ENCODE data around the gene BICC1.

BICC1 gene

GRCh38 chr10:58608826-58609531 lies 96.3 kb downstream of the BICC1 start:
- DNase-seq, result no peak

DNA sequence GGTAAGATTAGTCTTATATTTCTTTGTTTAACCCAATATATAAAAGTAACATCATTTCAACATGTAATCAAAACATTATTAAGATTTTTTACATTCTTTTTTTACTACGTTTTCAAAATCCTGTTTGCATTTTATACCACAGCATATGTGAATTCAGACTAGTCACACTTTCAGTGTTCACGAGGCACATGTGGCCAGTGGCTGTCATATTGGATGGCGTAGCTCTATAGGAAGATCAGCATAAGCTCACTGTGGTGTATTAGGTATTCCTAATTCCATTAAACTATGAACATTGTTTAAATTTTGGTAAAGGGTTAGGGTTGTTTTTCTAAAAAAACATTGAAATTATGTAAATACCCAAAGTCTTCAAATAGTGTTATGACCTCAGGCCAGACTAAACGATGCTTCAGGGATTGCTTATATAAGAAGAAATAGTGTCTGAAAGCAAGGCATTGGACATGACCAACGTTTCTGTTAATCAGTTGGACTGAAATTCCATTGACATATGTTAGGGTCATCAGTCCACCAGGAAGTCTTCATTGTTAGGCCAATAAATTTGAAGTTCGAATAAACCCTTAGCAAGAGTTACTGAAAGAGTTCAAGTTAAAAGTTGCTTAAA lies 97.0 kb downstream of the BICC1 start:
- no peak for DNase-seq

GRCh38 chr10:58615237-58615935 lies 102.7 kb downstream of the BICC1 start:
- no peak for DNase-seq

DNA sequence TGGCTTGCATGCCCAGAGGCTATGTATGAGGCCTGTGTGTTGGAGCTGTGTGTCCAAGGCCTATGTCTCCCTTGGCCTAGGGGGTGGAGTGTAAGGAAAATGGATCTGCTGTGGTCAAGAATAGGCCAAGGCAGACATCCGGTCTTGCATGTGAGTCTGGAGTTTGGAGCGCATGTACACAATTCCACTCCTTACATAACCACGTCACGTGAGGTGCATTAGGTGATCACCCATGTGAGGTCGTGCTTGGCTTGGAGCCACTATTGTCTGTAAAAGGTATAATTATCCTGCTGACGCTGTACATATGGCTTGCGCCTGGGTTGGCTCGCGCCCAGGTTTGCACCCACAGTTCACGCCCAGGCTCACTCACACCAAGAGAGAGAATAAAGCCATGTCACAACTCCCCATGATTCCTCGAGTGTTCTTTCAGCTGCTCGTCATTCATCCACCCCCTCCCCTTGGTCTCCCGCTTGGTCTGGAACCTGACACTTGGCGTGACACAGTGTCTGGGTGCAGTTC lies 105.5 kb downstream of the BICC1 start:
- DNase-seq, result peak in 1 of 2 experiments; percentile 5

- DNase-seq, result no peak
Observed at GRCh38 chr10:58621379-58622077, 108.9 kb downstream of the BICC1 start.

DNA sequence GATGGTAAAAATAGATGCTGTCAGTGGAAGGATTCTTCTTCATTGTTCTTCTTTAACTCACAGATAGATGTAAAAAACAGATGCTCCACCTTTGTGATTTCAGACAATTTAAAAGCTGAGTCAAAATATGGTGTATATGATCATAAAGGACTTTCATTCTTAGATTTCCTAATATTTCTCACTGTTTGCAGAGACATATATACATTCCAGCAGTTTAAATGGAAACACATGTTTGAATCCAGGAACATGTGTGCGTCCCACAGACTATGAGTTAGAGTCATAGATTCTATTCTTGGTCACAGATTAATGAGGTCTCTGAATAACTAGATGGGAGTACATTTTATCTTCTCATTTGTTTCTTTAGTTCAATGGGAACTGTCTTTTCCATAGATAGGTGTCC lies 109.6 kb downstream of the BICC1 start:
- DNase-seq, result no peak

DNA sequence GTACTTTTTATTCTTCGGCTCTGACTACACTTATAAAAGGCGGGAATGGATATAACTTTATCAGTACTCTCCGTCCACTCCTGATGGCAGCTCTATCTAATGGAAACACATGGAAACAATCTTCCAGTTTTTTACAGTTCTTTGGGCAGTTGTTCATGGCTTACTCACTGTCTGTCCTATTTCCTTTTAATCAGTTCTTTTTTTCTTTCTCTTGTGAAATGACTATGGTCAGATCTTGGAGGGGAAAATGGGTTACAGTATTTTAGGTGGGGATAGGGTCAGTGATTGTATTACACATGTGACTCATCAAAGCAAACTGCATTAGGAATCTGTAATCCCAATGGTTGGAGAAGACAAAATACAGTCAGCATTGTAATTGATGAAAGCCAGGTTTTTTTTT lies 112.4 kb downstream of the BICC1 start:
- no peak for DNase-seq

- DNase-seq, result no peak
Observed at GRCh38 chr10:58627392-58627791, 114.7 kb downstream of the BICC1 start.

GRCh38 chr10:58631715-58632114 lies 119.0 kb downstream of the BICC1 start:
- no peak for DNase-seq

GRCh38 chr10:58632216-58632615 lies 119.5 kb downstream of the BICC1 start:
- DNase-seq, result no peak

GRCh38 chr10:58637352-58637751 lies 124.7 kb downstream of the BICC1 start:
- DNase-seq, result no peak

- no peak for DNase-seq
Observed at GRCh38 chr10:58638388-58638787, 125.7 kb downstream of the BICC1 start.

GRCh38 chr10:58641095-58641531 lies 128.4 kb downstream of the BICC1 start:
- DNase-seq, result peak; percentile 28 to 49

- no peak for DNase-seq
Observed at GRCh38 chr10:58641708-58642107, 129.0 kb downstream of the BICC1 start.

DNA sequence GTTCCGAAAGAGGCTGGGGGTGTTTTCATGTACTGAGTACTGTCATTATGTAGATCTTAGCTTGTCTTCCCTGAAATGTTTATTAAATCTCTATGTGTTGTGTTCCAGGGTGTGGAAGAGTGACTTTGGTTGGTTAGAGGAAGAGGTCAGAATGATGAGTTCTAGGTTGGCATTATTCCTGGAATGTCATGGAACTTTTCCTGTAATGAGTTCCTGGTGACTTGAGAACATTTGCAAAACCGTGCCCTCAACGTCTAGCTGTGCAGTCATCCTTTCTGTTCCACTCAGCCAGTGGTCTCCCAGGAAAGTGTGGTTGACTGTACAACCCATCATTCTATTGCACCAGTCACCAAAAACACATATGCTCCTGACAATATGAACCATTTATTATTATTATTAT lies 129.6 kb downstream of the BICC1 start:
- DNase-seq, result no peak

DNA sequence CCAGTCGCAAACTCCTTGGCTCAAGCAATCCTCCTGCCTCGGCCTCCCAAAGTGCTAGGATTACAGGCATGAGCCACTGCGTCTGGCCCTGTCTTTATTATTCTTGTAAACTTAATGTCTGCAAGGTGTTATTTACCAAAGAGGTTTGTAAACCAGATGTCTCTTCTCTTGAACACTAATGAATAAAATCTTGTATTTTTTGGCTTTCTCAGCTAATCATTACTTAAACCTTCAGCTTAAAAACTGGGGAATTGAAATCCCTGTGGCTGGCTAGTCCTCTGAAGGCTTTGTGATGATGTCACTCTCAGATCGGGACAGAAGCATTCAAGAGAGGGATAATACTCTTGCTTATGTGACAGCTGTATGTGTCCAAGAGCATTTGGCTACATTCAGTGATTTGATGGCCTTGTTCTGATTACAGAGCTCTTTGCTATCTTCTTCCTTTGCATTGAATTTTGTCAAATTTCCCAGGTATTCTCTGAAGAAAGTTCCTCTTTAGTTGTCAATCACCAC lies 130.3 kb downstream of the BICC1 start:
- no peak for DNase-seq

DNA sequence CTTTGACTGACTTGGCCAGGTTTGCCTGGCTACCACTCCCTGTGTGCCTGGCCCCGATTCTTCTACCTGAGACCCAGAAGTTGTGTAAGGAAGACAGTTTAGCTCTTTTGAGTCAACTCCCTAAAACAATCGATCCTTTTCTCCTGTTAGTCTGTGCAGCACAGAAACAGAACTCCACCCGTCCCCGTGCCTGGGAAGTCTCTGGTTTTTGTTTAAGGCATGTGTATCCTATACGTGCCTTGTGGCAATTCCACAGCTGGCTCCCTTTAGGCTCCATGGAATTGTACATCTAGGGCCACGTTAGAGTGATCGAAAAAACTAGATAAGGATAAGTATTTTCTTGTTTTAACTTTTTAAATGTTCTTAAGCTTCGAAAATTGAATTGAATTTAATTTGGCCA lies 131.6 kb downstream of the BICC1 start:
- DNase-seq, result no peak

- no peak for DNase-seq
Observed at GRCh38 chr10:58645416-58646146, 132.9 kb downstream of the BICC1 start.

DNA sequence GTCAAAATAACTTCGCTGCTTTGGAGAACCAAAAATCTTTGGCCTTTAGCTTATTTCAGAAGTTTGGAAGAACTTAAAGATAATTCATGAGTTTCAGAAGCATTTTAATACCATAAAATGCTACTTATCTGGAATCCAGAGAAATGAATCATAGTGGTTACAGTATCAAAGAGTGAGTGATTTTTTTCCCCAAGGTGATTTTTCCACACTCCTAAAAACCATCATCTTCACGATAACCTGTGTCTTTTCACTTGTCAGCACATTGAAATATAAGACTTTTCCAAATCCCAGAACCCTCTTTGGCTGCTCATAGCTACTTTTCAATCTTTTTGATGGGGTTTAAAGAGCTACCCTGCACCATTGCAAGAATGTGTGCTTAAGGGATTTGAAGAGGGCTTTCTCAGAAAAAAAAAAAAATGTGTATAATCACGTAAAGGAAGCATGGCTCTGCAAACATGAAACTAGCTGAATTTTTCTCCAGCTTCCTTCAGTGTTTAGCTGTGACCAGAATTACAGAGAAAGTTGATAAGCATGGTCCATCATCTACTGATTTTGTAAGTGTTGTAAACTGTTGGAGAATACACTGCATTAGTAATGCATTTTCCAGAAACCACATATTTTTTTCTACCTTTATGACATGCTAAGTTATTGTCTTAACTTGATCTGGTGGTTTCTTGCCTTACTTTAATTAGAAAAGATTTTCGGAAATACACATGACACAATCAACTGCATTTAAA lies 134.9 kb downstream of the BICC1 start:
- DNase-seq, result no peak

DNA sequence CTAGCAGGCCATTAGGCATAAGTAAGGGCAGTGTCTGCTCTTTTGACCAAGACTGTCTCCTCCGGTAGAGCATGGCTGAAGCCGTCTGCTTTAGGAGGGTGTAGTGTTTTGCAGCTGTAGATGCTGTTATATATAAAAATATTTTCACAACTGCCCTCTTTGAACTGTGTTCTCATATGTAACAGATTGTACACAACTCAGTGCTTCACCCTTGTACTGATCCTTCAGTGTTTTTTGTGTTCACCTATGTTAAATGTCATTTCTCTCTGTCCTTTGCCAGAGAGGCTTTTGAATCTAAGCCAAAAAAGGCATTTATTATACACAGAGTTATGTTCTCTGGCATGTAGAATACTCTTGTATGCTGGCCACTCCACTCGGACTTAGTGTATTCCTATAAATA lies 135.5 kb downstream of the BICC1 start:
- no peak for DNase-seq

DNA sequence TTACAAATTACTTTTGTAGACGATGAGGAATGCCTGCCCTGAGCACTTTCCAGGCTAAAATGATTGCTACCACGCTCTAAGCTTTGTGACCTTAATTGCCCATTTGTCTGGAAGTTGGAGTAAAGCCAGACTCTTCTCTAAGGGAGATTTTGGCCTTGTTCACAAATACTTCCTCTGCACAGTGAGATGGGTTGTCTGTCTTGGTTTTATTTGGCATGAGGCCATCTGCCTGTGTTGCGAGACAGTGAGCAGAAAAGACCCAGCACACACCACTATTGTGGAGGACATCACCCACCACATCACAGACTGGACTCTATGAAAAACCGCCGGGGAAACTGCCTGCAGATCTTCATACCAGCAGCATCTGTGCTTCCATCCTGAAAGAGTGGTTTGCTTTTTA lies 138.4 kb downstream of the BICC1 start:
- DNase-seq, result peak; percentile 2 to 56

DNA sequence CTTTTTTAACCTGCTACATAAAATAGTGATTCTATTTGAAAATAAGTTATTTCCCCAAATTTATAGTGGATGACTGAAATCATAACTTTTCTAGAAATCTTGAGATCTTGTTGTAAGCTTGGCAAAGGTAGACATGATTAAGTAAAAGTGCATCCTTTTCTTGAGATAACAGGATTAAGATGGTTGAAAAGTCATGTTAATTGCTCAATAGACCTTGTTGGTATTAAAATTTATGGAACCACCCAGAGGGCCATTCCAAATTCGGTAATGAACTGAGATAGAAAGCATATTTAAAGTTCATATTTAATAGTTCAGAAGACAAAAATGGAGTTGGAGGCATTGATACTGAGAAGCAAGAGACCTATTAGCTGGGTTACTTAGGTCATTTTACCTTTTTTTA lies 139.1 kb downstream of the BICC1 start:
- no peak for DNase-seq
